OCI-LY3 (cell line): ENCODE data around the gene CDH9.

Experiments used
- CTCF ChIP-seq: fragments of 200-600, 300-600 bp; sonication (generic); IDR thresholded peaks from 2 replicates; pipeline ENCODE4 v1.5.1; 2014; ENCODE audit warnings: antibody characterized with exemption, low read length, low read depth
- EZH2phosphoT487 ChIP-seq: fragments of 200-600 bp; shearing (Covaris generic); IDR thresholded peaks from 2 replicates; pipeline ENCODE4 v1.6.1; 2018; ENCODE audit warnings: antibody characterized with exemption, mixed run types, low read depth

- TF ChIP-seq EZH2phosphoT487 (no peak), CTCF (no peak)
These were observed 134.9 kb downstream of the CDH9 start for GRCh38 chr5:26903469-26903868.
